ENCODE results near the gene MDC1. TPM values are rescaled to one million over a fixed set of nuclear protein-coding genes. Genes with fewer than 3 reads are reported as not detected.

The MDC1 gene
- total and polyA plus RNA-seq, 2 of the 13 experiments (the other 11 are each of a cell fraction or from before 2014, with no cell fraction given), result 8.4 to 14.0 TPM

GRCh38 chr6:30687659-30688431 lies 29.2 kb downstream of the MDC1 start:
- no peaks in the 10 kb centered on the region for H3K9me3 ChIP-seq (ENCODE audit: low read length)
- ATAC-seq (peak; percentile 3), FAIRE-seq (no peak), DNase-seq (ENCODE audit: low spot score) (no peak)
- H3K4me1 ChIP-seq (ENCODE audit: insufficient read depth, low read length), result peaks cover 71% of the 10 kb centered on the region
- WGBS (ENCODE audit: low lambda C conversion rate), result 21% methylated on average over 22 of the region's 22 CpGs
- CTCF ChIA-PET (ENCODE audit: low intra/inter-chr PET ratio, low total read pairs), result interaction anchor here (1.7 kb wide), 1 partner anchor 9 kb away, joined by 6 read pairs; no protein-coding TSS in a partner anchor
- peak overlapping the region; percentile 77 to 84 (median 81) for H3K4me3 ChIP-seq (replicated peaks in 1 of 3; ENCODE audit: insufficient read depth in 1 of 3, low read depth in 2 of 3, low read length in 3 of 3)
- H3K36me3 ChIP-seq (replicated peaks in 1 of 2; ENCODE audit: control insufficient read depth in 1 of 2, insufficient read depth in 2 of 2, low read length in 2 of 2), result no peaks in the 10 kb centered on the region
- no peaks in the 10 kb centered on the region for H3K79me2 ChIP-seq (ENCODE audit: insufficient read depth, low read length)
- no peak overlapping the region for H2AFZ ChIP-seq (ENCODE audit: low read length)
- intact Hi-C loops (cut with micrococcal nuclease; ENCODE audit: unreplicated experiment), result loop anchor here (1.0 kb wide), 1 partner anchor 34 kb away; no protein-coding TSS in a partner anchor
- no peaks in the 10 kb centered on the region for H3K27me3 ChIP-seq (ENCODE audit: control insufficient read depth in 1 of 2, insufficient read depth in 2 of 2, low read length in 2 of 2)
- H4K20me1 ChIP-seq (ENCODE audit: insufficient read depth, low read length), result no peaks in the 10 kb centered on the region
- H3K9ac ChIP-seq (ENCODE audit: insufficient read depth, low read depth, low read length), result peak overlapping the region; percentile 65
- in situ Hi-C loops (cut with HindIII; ENCODE audit: extremely low pct_ligation_motif_present, low pct_unique_long_range_greater_than_20kb), result loop anchor here (25.0 kb wide), 1 partner anchor 399 kb away; no protein-coding TSS in a partner anchor
- H3K27ac ChIP-seq (ENCODE audit: extremely low read length, insufficient read depth, low read length), result no peak overlapping the region
- peak overlapping the region; percentile 84 for H3K4me2 ChIP-seq (ENCODE audit: low read depth, low read length)
- POLR2A ChIA-PET, result interaction anchor here (0.9 to 3.0 kb wide), 14 partner anchors 8 to 195 kb away, joined by 3 to 23 read pairs (median 4); partner anchors contain the start of genes DHX16, IER3, MDC1 and MRPS18B
- BruUV-seq (replicated peaks), result TSS peak; percentile 58
- peak; percentile 17; the same call in 1 of the 2 replicates for TF ChIP-seq ZBTB4 (CRISPR knock-in tag; IDR thresholded peaks at IDR 0.05; ENCODE audit: borderline replicate concordance)
- peak; percentile 52; the same call in 1 of the 2 replicates for TF ChIP-seq PATZ1 (CRISPR knock-in tag; IDR thresholded peaks at IDR 0.05)
- TF ChIP-seq TGIF2 (CRISPR knock-in tag; IDR thresholded peaks at IDR 0.05), result 0 out of 2 replicates have a peak, but pooled peaks have one; percentile 10
- 0 out of 2 replicates have a peak, but pooled peaks have one; percentile 17 for TF ChIP-seq NFE2L1 (CRISPR knock-in tag; IDR thresholded peaks at IDR 0.05; ENCODE audit: borderline replicate concordance)
- TF ChIP-seq NFE2L2 (IDR thresholded peaks at IDR 0.05; ENCODE audit: low read length), result no peak
- no peak for TF ChIP-seq ZFP82 (CRISPR knock-in tag; IDR thresholded peaks at IDR 0.05; ENCODE audit: borderline replicate concordance)
- TF ChIP-seq ZNF639 (CRISPR knock-in tag; conservative IDR thresholded peaks at IDR 0.05), result no peak
- no peak for TF ChIP-seq ZNF883 (CRISPR knock-in tag; IDR thresholded peaks at IDR 0.05; ENCODE audit: not compliant biosample characterization)
- no peak for TF ChIP-seq MLXIP (CRISPR knock-in tag; IDR thresholded peaks at IDR 0.05; ENCODE audit: borderline replicate concordance)
- TF ChIP-seq NFIC (IDR thresholded peaks at IDR 0.05; ENCODE audit: low read length), result no peak
- peak; percentile 9; the same call in 1 of the 2 replicates for TF ChIP-seq RAD21 (CRISPR knock-in tag; IDR thresholded peaks at IDR 0.05)
- TF ChIP-seq ZNF674 (CRISPR knock-in tag; IDR thresholded peaks at IDR 0.05; ENCODE audit: low read depth), result no peak

All from HepG2 (cell line).